Caco-2 (cell line): ENCODE measurements around the gene RSBN1. TPM values are rescaled to one million over a fixed set of nuclear protein-coding genes. Genes with fewer than 3 reads are reported as not detected.

Experiments used
- BruUV-seq: library from RNA; stranded (reverse); fragments of 400-500 nt; replicated peaks from 2 replicates; lab custom pipeline; 2021; lab: Mats Ljungman, UMichigan
- CTCF ChIA-PET: fragments of 300-600 bp; sonication (Branson Sonifier 250); formaldehyde crosslinking; loops from one replicate; lab custom pipeline; 2022; ENCODE audit warnings: antibody characterized with exemption; lab: Charles Lee
- POLR2A ChIA-PET: fragments of 300-600 bp; sonication (Branson Sonifier 250); formaldehyde crosslinking; loops from one replicate; lab custom pipeline; 2022; ENCODE audit warnings: antibody characterized with exemption; lab: Charles Lee
- DNase-seq, 2 experiments: peaks; one replicate each; pipeline versions ENCODE4 v3.0.0 to v3.0.0-alpha.2; 2020 to 2022
- H3K27me3 ChIP-seq: replicated peaks from 2 replicates; pipeline ENCODE4 v1.6.0; 2011; ENCODE audit warnings: low read length; ENCODE audit not compliant: control insufficient read depth, insufficient read depth
- H3K36me3 ChIP-seq: 2 replicates; pipeline ENCODE4 v1.5.1; 2011; ENCODE audit warnings: low read length; ENCODE audit not compliant: control insufficient read depth, insufficient read depth
- H3K4me1 ChIP-seq: fragments of 250-450 bp; sonication (Bioruptor Pico); 2 replicates; pipeline ENCODE4 v1.5.1; 2020; ENCODE audit warnings: mild to moderate bottlenecking
- H3K4me3 ChIP-seq: 2 replicates; pipeline ENCODE4 v1.5.1; 2011; ENCODE audit warnings: low read depth, mild to moderate bottlenecking, control low read depth, low read length
- H3K9me3 ChIP-seq: fragments of 250-450 bp; sonication (Bioruptor Pico); 2 replicates; pipeline ENCODE4 v1.5.1; 2020; ENCODE audit warnings: mild to moderate bottlenecking, moderate library complexity
- H3K27ac Mint-ChIP-seq: one replicate; pipeline ENCODE4 v1.8.0; 2022; ENCODE audit warnings: mixed read lengths; ENCODE audit not compliant: unreplicated experiment
- H3K27me3 Mint-ChIP-seq: one replicate; pipeline ENCODE4 v1.8.0; 2022; ENCODE audit warnings: mixed read lengths; ENCODE audit not compliant: insufficient read depth, unreplicated experiment
- H3K36me3 Mint-ChIP-seq: one replicate; pipeline ENCODE4 v1.8.0; 2022; ENCODE audit warnings: mild to moderate bottlenecking, mixed read lengths; ENCODE audit not compliant: insufficient read depth, unreplicated experiment
- H3K4me1 Mint-ChIP-seq: one replicate; pipeline ENCODE4 v1.8.0; 2022; ENCODE audit warnings: low read depth, mixed read lengths; ENCODE audit not compliant: unreplicated experiment
- H3K4me3 Mint-ChIP-seq: one replicate; pipeline ENCODE4 v1.8.0; 2022; ENCODE audit warnings: mild to moderate bottlenecking, moderate library complexity, mixed read lengths; ENCODE audit not compliant: unreplicated experiment
- H3K9me3 Mint-ChIP-seq: one replicate; pipeline ENCODE4 v1.8.0; 2022; ENCODE audit warnings: mixed read lengths; ENCODE audit not compliant: unreplicated experiment
- CTCF ChIP-seq, 2 experiments: fragments of 200-600 bp in 1 of 2; IDR thresholded peaks; 1 replicate in 1 of 2; 2 replicates in 1 of 2; pipeline versions ENCODE4 v1.5.1 to v1.8.0; 2011 to 2022; ENCODE audit warnings: antibody characterized with exemption in 1 of 2, control low read depth in 1 of 2, inconsistent platforms in 1 of 2, low read depth in 1 of 2, low read length in 1 of 2, mild to moderate bottlenecking in 1 of 2, moderate library complexity in 1 of 2; ENCODE audit not compliant: insufficient read depth in 1 of 2, severe bottlenecking in 1 of 2, unreplicated experiment in 1 of 2
- intact Hi-C: fragments of 100-400 bp; cut with micrococcal nuclease; formaldehyde crosslinking; loops from one replicate; pipeline ENCODE4 v1.10.0; 2022; ENCODE audit not compliant: unreplicated experiment
- total RNA-seq: library from RNA; stranded (reverse); gene quantifications from 2 replicates; pipeline ENCODE4 v1.2.3, GENCODE V29; 2022

Gene RSBN1
- total RNA-seq, 1 experiment from 2014 or later, result 7.3 TPM

GRCh38 chr1:113742515-113742914, 69.8 kb downstream of the RSBN1 start:
- CTCF ChIA-PET, result no interaction called here

GRCh38 chr1:113734357-113735055, 77.8 kb downstream of the RSBN1 start:
- DNase-seq, result no peak
- intact Hi-C loops, result no loop called here
- Histone ChIP-seq H3K9me3 (no peaks in the 10 kb centered on the region), H3K4me3 (no peak overlapping the region), H3K36me3 (no peaks in the 10 kb centered on the region), H3K4me1 (no peaks in the 10 kb centered on the region), H3K27me3 (no peaks in the 10 kb centered on the region)
- no peaks in the 10 kb centered on the region for H3K36me3 Mint-ChIP-seq
- BruUV-seq, result no TSS peak
- H3K4me1 Mint-ChIP-seq, result no peaks in the 10 kb centered on the region
- ChIA-PET POLR2A (interaction anchor here (0.7 kb wide), 1 partner anchor 480 kb away, joined by 3 read pairs; no protein-coding TSS in a partner anchor), CTCF (no interaction called here)
- H3K27me3 Mint-ChIP-seq, result no peaks in the 10 kb centered on the region
- no peak overlapping the region for H3K27ac Mint-ChIP-seq
- no peak overlapping the region for H3K4me3 Mint-ChIP-seq
- no peaks in the 10 kb centered on the region for H3K9me3 Mint-ChIP-seq
- TF ChIP-seq CTCF (IDR thresholded peaks at IDR 0.05; ENCODE audit: insufficient read depth in 1 of 2, low read depth in 1 of 2, low read length in 1 of 2, severe bottlenecking in 1 of 2, unreplicated experiment in 1 of 2), result no peak

More at GRCh38 chr1:113742515-113742914, 69.8 kb downstream of the RSBN1 start:
- H3K27me3 Mint-ChIP-seq, result no peaks in the 10 kb centered on the region
- no peaks in the 10 kb centered on the region for H3K4me1 Mint-ChIP-seq
- TF ChIP-seq CTCF (IDR thresholded peaks at IDR 0.05; ENCODE audit: insufficient read depth in 1 of 2, low read depth in 1 of 2, low read length in 1 of 2, severe bottlenecking in 1 of 2, unreplicated experiment in 1 of 2), result no peak
- H3K4me1 ChIP-seq, result no peaks in the 10 kb centered on the region
- H3K4me3 ChIP-seq, result no peak overlapping the region
- POLR2A ChIA-PET, result no interaction called here
- no peak overlapping the region for H3K27ac Mint-ChIP-seq
- no peaks in the 10 kb centered on the region for H3K36me3 ChIP-seq
- peaks cover 5% of the 10 kb centered on the region for H3K36me3 Mint-ChIP-seq
- H3K9me3 ChIP-seq, result no peaks in the 10 kb centered on the region
- DNase-seq, result no peak
- BruUV-seq, result no TSS peak
- intact Hi-C loops, result no loop called here
- no peak overlapping the region for H3K4me3 Mint-ChIP-seq
- H3K27me3 ChIP-seq, result no peaks in the 10 kb centered on the region
- H3K9me3 Mint-ChIP-seq, result no peaks in the 10 kb centered on the region

GRCh38 chr1:113732802-113733201, 79.5 kb downstream of the RSBN1 start:
- no peaks in the 10 kb centered on the region for H3K4me1 Mint-ChIP-seq
- no peaks in the 10 kb centered on the region for H3K9me3 Mint-ChIP-seq
- H3K4me3 Mint-ChIP-seq, result no peak overlapping the region
- H3K36me3 ChIP-seq, result no peaks in the 10 kb centered on the region
- BruUV-seq, result no TSS peak
- no peaks in the 10 kb centered on the region for H3K27me3 ChIP-seq
- TF ChIP-seq CTCF (IDR thresholded peaks at IDR 0.05; ENCODE audit: insufficient read depth in 1 of 2, low read depth in 1 of 2, low read length in 1 of 2, severe bottlenecking in 1 of 2, unreplicated experiment in 1 of 2), result no peak
- DNase-seq, result no peak
- no peaks in the 10 kb centered on the region for H3K4me1 ChIP-seq
- no peak overlapping the region for H3K27ac Mint-ChIP-seq
- no peak overlapping the region for H3K4me3 ChIP-seq
- ChIA-PET POLR2A (no interaction called here), CTCF (no interaction called here)
- H3K9me3 ChIP-seq, result no peaks in the 10 kb centered on the region
- no peaks in the 10 kb centered on the region for H3K36me3 Mint-ChIP-seq
- no peaks in the 10 kb centered on the region for H3K27me3 Mint-ChIP-seq
- intact Hi-C loops, result no loop called here
